OCI-LY7 (cell line): ENCODE measurements around the gene FLT3.

Source experiments
- EZH2phosphoT487 ChIP-seq: fragments of 200-600 bp; sonication (generic); IDR thresholded peaks from 2 replicates; pipeline ENCODE4 v1.6.1; 2018; ENCODE audit warnings: low read depth, borderline replicate concordance, mild to moderate bottlenecking, mixed run types, antibody characterized with exemption, low read length, moderate library complexity, mixed read lengths
- TF ChIP-seq, protein P1 (sequence below): fragments of 200-600 bp; sonication (generic); conservative IDR thresholded peaks from 2 replicates; pipeline ENCODE4 v1.5.1; 2014; ENCODE audit warnings: mild to moderate bottlenecking, antibody characterized with exemption, low read length, moderate library complexity, mixed read lengths

DNA sequence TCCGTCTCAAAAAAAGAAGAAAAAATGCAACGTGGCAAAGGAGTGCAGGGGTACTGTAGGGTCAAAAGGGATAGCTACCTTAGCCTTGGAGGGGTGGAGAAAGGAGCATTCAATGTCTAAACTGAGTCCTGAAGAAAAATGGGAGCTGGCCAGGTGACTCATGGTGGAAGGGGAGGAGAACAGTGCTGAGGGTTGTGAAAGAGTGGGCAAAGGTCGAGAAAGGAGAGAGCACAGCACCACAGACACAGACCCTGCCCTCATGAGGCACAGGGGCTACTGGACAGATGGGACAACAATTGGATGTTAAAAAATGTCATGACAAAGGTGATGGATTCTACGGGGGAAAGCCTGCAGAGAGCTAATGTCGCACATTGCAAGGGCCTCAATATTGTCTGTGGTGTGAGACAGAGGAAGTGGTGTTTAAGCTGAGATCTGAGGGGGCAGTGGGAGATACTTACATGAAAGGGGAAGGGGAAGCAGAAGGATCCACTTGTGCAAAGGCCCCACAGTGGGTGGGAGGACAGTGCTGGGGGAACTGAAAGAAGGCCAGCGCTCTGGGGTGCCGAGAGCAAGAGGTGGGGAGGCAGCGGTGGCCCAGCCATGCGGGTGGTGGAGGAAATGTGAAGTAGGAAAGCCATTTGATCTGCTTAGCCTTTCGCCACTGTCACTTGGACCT lies 69.0 kb downstream of the FLT3 start:
- TF ChIP-seq, protein P1, sequence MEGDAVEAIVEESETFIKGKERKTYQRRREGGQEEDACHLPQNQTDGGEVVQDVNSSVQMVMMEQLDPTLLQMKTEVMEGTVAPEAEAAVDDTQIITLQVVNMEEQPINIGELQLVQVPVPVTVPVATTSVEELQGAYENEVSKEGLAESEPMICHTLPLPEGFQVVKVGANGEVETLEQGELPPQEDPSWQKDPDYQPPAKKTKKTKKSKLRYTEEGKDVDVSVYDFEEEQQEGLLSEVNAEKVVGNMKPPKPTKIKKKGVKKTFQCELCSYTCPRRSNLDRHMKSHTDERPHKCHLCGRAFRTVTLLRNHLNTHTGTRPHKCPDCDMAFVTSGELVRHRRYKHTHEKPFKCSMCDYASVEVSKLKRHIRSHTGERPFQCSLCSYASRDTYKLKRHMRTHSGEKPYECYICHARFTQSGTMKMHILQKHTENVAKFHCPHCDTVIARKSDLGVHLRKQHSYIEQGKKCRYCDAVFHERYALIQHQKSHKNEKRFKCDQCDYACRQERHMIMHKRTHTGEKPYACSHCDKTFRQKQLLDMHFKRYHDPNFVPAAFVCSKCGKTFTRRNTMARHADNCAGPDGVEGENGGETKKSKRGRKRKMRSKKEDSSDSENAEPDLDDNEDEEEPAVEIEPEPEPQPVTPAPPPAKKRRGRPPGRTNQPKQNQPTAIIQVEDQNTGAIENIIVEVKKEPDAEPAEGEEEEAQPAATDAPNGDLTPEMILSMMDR, result no peak
- no peak for TF ChIP-seq EZH2phosphoT487
